GM06990 (cell line): ENCODE results near the gene THSD4.

Source experiments
- DNase-seq: peaks from one replicate; pipeline ENCODE4 v3.0.0-alpha.2; 2011; ENCODE audit not compliant: insufficient read length; ENCODE audit errors: extremely low read depth
- H3K27me3 ChIP-seq: replicated peaks from 2 replicates; pipeline ENCODE4 v1.6.0; 2011; ENCODE audit warnings: low read length; ENCODE audit not compliant: control insufficient read depth, insufficient read depth
- H3K36me3 ChIP-seq: 2 replicates; pipeline ENCODE4 v1.5.1; 2011; ENCODE audit warnings: low read length; ENCODE audit not compliant: control insufficient read depth, insufficient read depth
- H3K4me3 ChIP-seq: replicated peaks from 2 replicates; pipeline ENCODE4 v1.5.1; 2011; ENCODE audit warnings: low read depth, mild to moderate bottlenecking, control low read depth, low read length
- TF ChIP-seq, protein P1 (sequence below): IDR thresholded peaks from 2 replicates; pipeline ENCODE4 v1.5.1; 2011; ENCODE audit warnings: low read length, control low read depth, mild to moderate bottlenecking, inconsistent platforms; ENCODE audit not compliant: insufficient read depth, poor library complexity, severe bottlenecking

Gene THSD4

GRCh38 chr15:71735385-71735757, 620.1 kb downstream of the THSD4 start:
- TF ChIP-seq, protein P1, sequence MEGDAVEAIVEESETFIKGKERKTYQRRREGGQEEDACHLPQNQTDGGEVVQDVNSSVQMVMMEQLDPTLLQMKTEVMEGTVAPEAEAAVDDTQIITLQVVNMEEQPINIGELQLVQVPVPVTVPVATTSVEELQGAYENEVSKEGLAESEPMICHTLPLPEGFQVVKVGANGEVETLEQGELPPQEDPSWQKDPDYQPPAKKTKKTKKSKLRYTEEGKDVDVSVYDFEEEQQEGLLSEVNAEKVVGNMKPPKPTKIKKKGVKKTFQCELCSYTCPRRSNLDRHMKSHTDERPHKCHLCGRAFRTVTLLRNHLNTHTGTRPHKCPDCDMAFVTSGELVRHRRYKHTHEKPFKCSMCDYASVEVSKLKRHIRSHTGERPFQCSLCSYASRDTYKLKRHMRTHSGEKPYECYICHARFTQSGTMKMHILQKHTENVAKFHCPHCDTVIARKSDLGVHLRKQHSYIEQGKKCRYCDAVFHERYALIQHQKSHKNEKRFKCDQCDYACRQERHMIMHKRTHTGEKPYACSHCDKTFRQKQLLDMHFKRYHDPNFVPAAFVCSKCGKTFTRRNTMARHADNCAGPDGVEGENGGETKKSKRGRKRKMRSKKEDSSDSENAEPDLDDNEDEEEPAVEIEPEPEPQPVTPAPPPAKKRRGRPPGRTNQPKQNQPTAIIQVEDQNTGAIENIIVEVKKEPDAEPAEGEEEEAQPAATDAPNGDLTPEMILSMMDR = no peak
- no peak for DNase-seq

DNA sequence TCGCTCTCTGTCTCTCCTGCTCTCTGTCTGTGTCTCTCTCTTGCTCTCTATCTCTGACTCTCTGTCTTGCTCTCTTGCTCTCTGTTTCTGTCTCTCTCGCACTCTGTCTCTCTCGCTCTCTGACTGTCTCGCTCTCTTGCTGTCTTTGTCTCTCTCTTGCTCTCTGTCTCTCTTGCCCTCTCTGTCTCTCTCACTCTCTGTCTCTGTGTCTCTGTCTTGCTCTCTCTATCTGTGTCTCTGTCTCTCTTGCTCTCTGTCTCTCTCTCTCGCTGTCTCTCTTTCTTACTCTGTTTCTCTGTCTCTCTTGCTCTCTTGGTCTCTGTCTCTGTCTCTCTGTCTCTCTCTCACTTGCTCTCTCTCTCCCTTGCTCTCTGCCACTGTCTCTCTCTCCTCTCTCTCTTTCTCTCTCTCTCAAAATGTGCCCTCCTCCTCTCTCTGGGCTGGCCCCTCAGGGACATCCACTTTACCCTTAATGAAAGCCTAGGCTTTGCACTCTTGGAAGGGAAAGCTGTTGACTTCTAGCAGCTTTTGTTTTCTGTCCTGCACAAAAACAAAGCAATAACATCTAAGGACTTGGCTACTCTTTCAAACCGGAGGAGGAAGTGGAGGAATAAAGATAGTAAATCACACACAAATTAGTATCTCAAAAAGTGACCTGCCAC, 621.1 kb downstream of the THSD4 start:
- TF ChIP-seq, protein P1 = no peak
- no peaks in the 10 kb centered on the region for H3K36me3 ChIP-seq
- H3K27me3 ChIP-seq = no peaks in the 10 kb centered on the region; the same call in 1 of the 2 replicates
- H3K4me3 ChIP-seq = no peak overlapping the region
- DNase-seq = no peak

More at GRCh38 chr15:71735385-71735757, 620.1 kb downstream of the THSD4 start:
- Histone ChIP-seq H3K36me3 (no peaks in the 10 kb centered on the region), H3K27me3 (no peaks in the 10 kb centered on the region; the same call in 1 of the 2 replicates), H3K4me3 (no peak overlapping the region)

DNA sequence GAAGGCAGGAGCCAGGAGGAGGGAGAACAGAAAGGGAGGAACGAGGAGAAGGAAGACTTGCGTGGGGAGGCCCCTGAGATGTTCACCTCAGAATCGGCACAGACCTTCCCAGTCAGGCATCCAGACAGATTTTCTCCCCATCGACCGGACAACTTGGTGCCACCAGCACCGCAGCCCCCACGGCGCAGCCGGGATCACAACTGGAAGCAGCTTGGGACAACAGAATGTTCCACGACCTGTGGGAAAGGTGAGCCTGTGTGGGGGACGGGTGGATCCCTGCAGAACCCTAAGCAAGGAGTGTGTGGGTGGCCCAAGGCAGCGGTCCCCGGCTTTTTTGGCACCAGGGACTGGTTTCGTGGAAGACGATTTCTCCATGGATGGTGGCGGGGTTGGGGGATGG, 622.5 kb downstream of the THSD4 start:
- TF ChIP-seq, protein P1 = no peak
- DNase-seq = no peak
- Histone ChIP-seq H3K4me3 (no peak overlapping the region), H3K27me3 (no peaks in the 10 kb centered on the region; the same call in none of the 2 replicates), H3K36me3 (no peaks in the 10 kb centered on the region)

DNA sequence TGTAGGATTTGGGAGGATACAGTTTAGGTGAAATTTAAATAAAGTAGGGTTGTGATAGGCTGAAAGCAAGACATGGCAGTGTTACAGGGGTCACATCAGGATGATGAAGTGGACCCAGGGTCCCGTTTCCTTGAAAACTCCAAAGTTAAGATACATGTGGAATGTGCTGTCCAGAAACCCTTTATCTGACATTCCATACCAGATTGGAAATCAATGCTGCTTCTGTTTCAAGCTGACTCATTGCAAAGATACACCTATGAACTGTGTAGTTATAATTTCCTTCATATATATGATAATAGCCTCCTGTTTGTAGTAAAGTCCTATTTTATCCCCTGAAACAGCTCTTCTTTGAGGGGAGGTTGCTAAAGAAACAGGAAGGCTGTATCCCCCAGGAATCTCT, 624.1 kb downstream of the THSD4 start:
- TF ChIP-seq, protein P1 = no peak
- no peak for DNase-seq
- H3K4me3 ChIP-seq = no peak overlapping the region

GRCh38 chr15:71742964-71743363, 627.7 kb downstream of the THSD4 start:
- TF ChIP-seq, protein P1 = no peak
- Histone ChIP-seq H3K36me3 (no peaks in the 10 kb centered on the region), H3K4me3 (no peak overlapping the region), H3K27me3 (no peaks in the 10 kb centered on the region; the same call in 1 of the 2 replicates)
- DNase-seq = no peak

More for the DNA sequence above, 624.1 kb downstream of the THSD4 start:
- Histone ChIP-seq H3K27me3 (no peaks in the 10 kb centered on the region; the same call in none of the 2 replicates), H3K36me3 (no peaks in the 10 kb centered on the region)

DNA sequence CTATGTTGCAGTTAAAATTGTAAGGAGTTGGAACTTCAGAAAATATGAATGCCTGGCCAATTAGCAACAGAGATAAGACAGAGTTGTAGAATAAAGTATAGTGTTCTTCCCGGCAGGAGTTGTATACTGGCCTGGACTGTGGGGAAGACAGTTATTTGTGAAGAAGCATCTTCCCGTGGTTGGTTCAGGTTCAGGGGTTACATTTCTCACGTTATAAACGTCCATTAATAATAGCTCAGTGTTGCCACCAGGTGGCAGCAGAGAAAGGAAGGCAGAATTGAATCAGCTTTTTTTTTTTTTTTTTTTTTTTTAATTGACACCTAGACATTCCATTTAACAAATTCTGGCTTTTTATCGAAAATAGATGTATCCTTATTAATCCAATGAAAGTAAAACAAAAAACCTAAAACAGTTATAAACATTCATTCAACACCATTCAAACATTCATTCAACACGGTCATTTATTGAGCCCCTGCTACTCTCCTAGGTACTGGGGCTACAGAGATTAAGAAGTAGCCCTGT, 628.7 kb downstream of the THSD4 start:
- no peak for DNase-seq
- H3K27me3 ChIP-seq = no peaks in the 10 kb centered on the region; the same call in 1 of the 2 replicates
- no peak overlapping the region for H3K4me3 ChIP-seq
- H3K36me3 ChIP-seq = no peaks in the 10 kb centered on the region
- TF ChIP-seq, protein P1 = peak; percentile 66
